Endothelial cell of umbilical vein (primary cell): ENCODE data around the gene IL10. TPM values are rescaled to one million over a fixed set of nuclear protein-coding genes. Genes with fewer than 3 reads are reported as not detected.

ENCODE experiments used
- BruUV-seq: library from RNA; stranded (reverse); fragments of 400-500 nt; replicated peaks from 2 replicates; lab custom pipeline; 2021; lab: Mats Ljungman, UMichigan
- CTCF ChIA-PET: fragments of 300-600, 350-600 bp; sonication (Branson Sonifier 250); formaldehyde crosslinking; loops from one replicate; lab custom pipeline; 2021; ENCODE audit warnings: antibody characterized with exemption, inconsistent platforms; lab: Charles Lee
- POLR2A ChIA-PET: fragments of 300-600, 350-600 bp; sonication (Branson Sonifier 250); formaldehyde crosslinking; loops from one replicate; lab custom pipeline; 2021; ENCODE audit warnings: antibody characterized with exemption, inconsistent platforms; lab: Charles Lee
- DNase-seq: peaks from one replicate; pipeline ENCODE4 v3.0.0-alpha.2; 2011; ENCODE audit warnings: low read depth, low spot score
- FAIRE-seq: peaks from 2 replicates; lab custom pipeline; 2011; peaks lifted over from hg19 to GRCh38; lab: Jason Lieb, UNC
- H2AFZ ChIP-seq: 2 replicates; pipeline ENCODE4 v1.6.0; 2012; ENCODE audit warnings: low read depth, low read length, control low read depth, inconsistent platforms
- H3K27ac ChIP-seq: 2 replicates; pipeline ENCODE4 v1.5.1; 2011; ENCODE audit warnings: low read depth, mild to moderate bottlenecking, control low read depth, low read length, moderate library complexity; ENCODE audit not compliant: insufficient read depth
- H3K27me3 ChIP-seq, 2 experiments: 2 replicates each; pipeline versions ENCODE4 v1.6.0 to v1.6.1; 2011; ENCODE audit warnings: low read length in 2 of 2, mixed read lengths in 1 of 2; ENCODE audit not compliant: control insufficient read depth in 2 of 2, insufficient read depth in 2 of 2
- H3K36me3 ChIP-seq, 2 experiments: 2 replicates in 1 of 2; 3 replicates in 1 of 2; pipeline ENCODE4 v1.5.1; 2011; ENCODE audit warnings: low read length in 2 of 2, mild to moderate bottlenecking in 1 of 2, moderate library complexity in 1 of 2; ENCODE audit not compliant: control insufficient read depth in 2 of 2, insufficient read depth in 2 of 2; ENCODE audit errors: extremely low read depth in 1 of 2
- H3K4me1 ChIP-seq: 3 replicates; pipeline ENCODE4 v1.5.1; 2011; ENCODE audit warnings: mild to moderate bottlenecking, low read length; ENCODE audit not compliant: control insufficient read depth, insufficient read depth; ENCODE audit errors: extremely low read depth
- H3K4me2 ChIP-seq: 2 replicates; pipeline ENCODE4 v1.6.1; 2011; ENCODE audit warnings: low read length, control low read depth, mixed read lengths; ENCODE audit not compliant: insufficient read depth
- H3K4me3 ChIP-seq, 3 experiments: fragments of 200-600 bp in 1 of 3; sonication (generic), shearing (Covaris generic) in 1 of 3; replicated peaks in 1 of 3; 2 replicates each; pipeline ENCODE4 v1.5.1; 2011 to 2016; ENCODE audit warnings: control low read depth in 3 of 3, low read length in 3 of 3, mild to moderate bottlenecking in 2 of 3, inconsistent platforms in 1 of 3, low read depth in 1 of 3, moderate library complexity in 1 of 3; ENCODE audit not compliant: insufficient read depth in 1 of 3
- H3K79me2 ChIP-seq: 2 replicates; pipeline ENCODE4 v1.6.0; 2012; ENCODE audit warnings: low read length, inconsistent platforms; ENCODE audit not compliant: control insufficient read depth, insufficient read depth
- H3K9ac ChIP-seq: replicated peaks from 2 replicates; pipeline ENCODE3; 2011; ENCODE audit warnings: low read length, control low read depth; ENCODE audit not compliant: insufficient read depth; ENCODE audit errors: extremely low read depth
- H3K9me1 ChIP-seq: replicated peaks from 3 replicates; pipeline ENCODE4 v1.6.0; 2011; ENCODE audit warnings: mild to moderate bottlenecking, low read length; ENCODE audit not compliant: control insufficient read depth, insufficient read depth; ENCODE audit errors: extremely low read depth
- H3K9me3 ChIP-seq: replicated peaks from 2 replicates; pipeline ENCODE4 v1.5.1; 2012; ENCODE audit warnings: low read length, inconsistent platforms; ENCODE audit not compliant: control insufficient read depth, insufficient read depth
- H4K20me1 ChIP-seq: replicated peaks from 2 replicates; pipeline ENCODE3; 2011; ENCODE audit warnings: mild to moderate bottlenecking, low read length; ENCODE audit not compliant: control insufficient read depth, insufficient read depth; ENCODE audit errors: extremely low read depth
- CTCF ChIP-seq, 2 donors: IDR thresholded peaks; 1 replicate in 1 of 2; 2 replicates in 1 of 2; pipeline ENCODE4 v1.5.1; 2011; ENCODE audit warnings: low read length in 2 of 2, mild to moderate bottlenecking in 2 of 2, moderate library complexity in 2 of 2, control low read depth in 1 of 2, inconsistent platforms in 1 of 2, low read depth in 1 of 2; ENCODE audit not compliant: insufficient read depth in 1 of 2; ENCODE audit errors: extremely low read depth in 1 of 2
- EZH2 ChIP-seq: IDR thresholded peaks from 2 replicates; pipeline ENCODE4 v1.6.1; 2012; ENCODE audit warnings: borderline replicate concordance, low read depth, mild to moderate bottlenecking, moderate library complexity, low read length, inconsistent platforms; ENCODE audit not compliant: severe bottlenecking
- GATA2 ChIP-seq: IDR thresholded peaks from 2 replicates; pipeline ENCODE4 v1.7.0; 2011; ENCODE audit warnings: low read depth, mild to moderate bottlenecking, moderate library complexity, mixed read lengths, low read length; ENCODE audit not compliant: insufficient read length, insufficient read depth
- JUN ChIP-seq: IDR thresholded peaks from 2 replicates; pipeline ENCODE4 v1.6.1; 2011; ENCODE audit warnings: borderline replicate concordance, low read depth; ENCODE audit not compliant: insufficient read length, insufficient read depth
- MAX ChIP-seq: IDR thresholded peaks from 2 replicates; pipeline ENCODE4 v1.6.1; 2011; ENCODE audit not compliant: insufficient read depth, insufficient read length
- MYC ChIP-seq: IDR thresholded peaks from one replicate; pipeline ENCODE4 v1.6.1; 2011; ENCODE audit warnings: mild to moderate bottlenecking, low read depth, low read length
- POLR2AphosphoS5 ChIP-seq: IDR thresholded peaks from 2 replicates; pipeline ENCODE4 v1.6.1; 2012; ENCODE audit warnings: low read depth, mild to moderate bottlenecking, control low read depth, low read length, moderate library complexity; ENCODE audit not compliant: insufficient read depth
- dilution Hi-C: fragments of 300-500 bp; cut with MboI; formaldehyde crosslinking; loops from one replicate; pipeline ENCODE4 v1.15.0; 2019; ENCODE audit warnings: low sequenced_read_pairs; ENCODE audit not compliant: extremely low pct_ligation_motif_present
- intact Hi-C: fragments of 100-400 bp; cut with micrococcal nuclease; formaldehyde crosslinking; loops from one replicate; pipeline ENCODE4 v1.10.0; 2022
- polyA plus RNA-seq, 4 experiments: library from polyadenylated mRNA; depleted of rRNA in 3 of 4; stranded (reverse) in 3 of 4; unstranded in 1 of 4; fragments of >200 nt; gene quantifications; 2 replicates each; pipeline versions ENCODE4 v1.2.1 to v1.2.3, GENCODE V29; 2011 to 2012; ENCODE audit warnings: missing spikeins in 1 of 4
- total RNA-seq: library from RNA; stranded (reverse); gene quantifications from 2 replicates; pipeline ENCODE4 v1.2.3, GENCODE V29; 2021

IL10 gene
- total and polyA plus RNA-seq, 2 donors (not counting 3 experiments of a cell fraction or from before 2014, with no cell fraction given) = not detected

DNA sequence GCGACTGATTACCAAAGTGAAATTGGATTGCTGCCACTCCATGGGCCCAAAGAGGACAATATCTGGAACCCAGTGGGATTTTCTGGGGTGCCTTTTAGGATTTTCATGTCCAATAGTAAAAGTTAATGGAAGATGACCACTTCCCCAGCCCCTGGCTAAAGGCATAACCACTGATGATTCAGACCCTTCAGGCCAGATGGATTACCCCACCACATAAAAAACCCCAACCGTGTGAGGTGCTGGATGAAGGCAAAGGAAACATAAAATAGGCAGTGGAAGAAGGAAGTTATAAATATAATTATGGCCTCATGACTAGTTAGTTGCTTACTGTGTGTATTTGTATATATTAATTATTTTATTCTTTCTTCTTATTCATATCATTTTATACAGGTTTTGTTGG is 40.2 kb upstream of the IL10 start:
- H3K79me2 ChIP-seq = no peaks in the 10 kb centered on the region
- TF ChIP-seq GATA2 (no peak), MAX (no peak), EZH2 (no peak), POLR2AphosphoS5 (no peak), MYC (no peak), JUN (no peak)
- H3K9ac ChIP-seq = no peak overlapping the region
- no peaks in the 10 kb centered on the region for H3K9me1 ChIP-seq
- intact Hi-C loops = no loop called here
- H3K27me3 ChIP-seq = peaks cover 0 to 2% of the 10 kb centered on the region in 2 experiments
- dilution Hi-C loops = no loop called here
- no peak overlapping the region for H3K27ac ChIP-seq
- H4K20me1 ChIP-seq = no peaks in the 10 kb centered on the region
- no peak overlapping the region for H3K4me2 ChIP-seq
- ChIA-PET POLR2A (no interaction called here), CTCF (no interaction called here)
- no peak overlapping the region for H3K4me3 ChIP-seq
- no peaks in the 10 kb centered on the region for H3K36me3 ChIP-seq
- FAIRE-seq (no peak), DNase-seq (no peak)
- BruUV-seq = no TSS peak
- no peak overlapping the region for H2AFZ ChIP-seq
- H3K4me1 ChIP-seq = no peaks in the 10 kb centered on the region
- H3K9me3 ChIP-seq = no peaks in the 10 kb centered on the region

- Histone ChIP-seq H3K4me3 (no peak overlapping the region), H3K27me3 (peaks cover 3 to 10% of the 10 kb centered on the region in 2 experiments), H3K9me1 (no peaks in the 10 kb centered on the region), H3K36me3 (no peaks in the 10 kb centered on the region), H3K27ac (no peak overlapping the region), H3K9me3 (no peaks in the 10 kb centered on the region), H3K4me2 (no peak overlapping the region), H2AFZ (no peak overlapping the region), H4K20me1 (no peaks in the 10 kb centered on the region), H3K9ac (no peak overlapping the region), H3K4me1 (no peaks in the 10 kb centered on the region), H3K79me2 (no peaks in the 10 kb centered on the region)
- POLR2A ChIA-PET = no interaction called here
- intact Hi-C loops = loop anchor here (1.0 to 5.0 kb wide), 4 partner anchors 82 to 690 kb away; no protein-coding TSS in a partner anchor
- BruUV-seq = no TSS peak
- TF ChIP-seq CTCF (IDR thresholded peaks at IDR 0.05; ENCODE audit: extremely low read depth in 1 of 2, insufficient read depth in 1 of 2, low read depth in 1 of 2, low read length in 2 of 2) (peak; percentile 28 to 40), GATA2 (no peak), MAX (no peak)
- DNase-seq = peak; percentile 26
- dilution Hi-C loops = no loop called here
- no peak for FAIRE-seq
- CTCF ChIA-PET = interaction anchor here (0.6 to 5.4 kb wide), 18 partner anchors 9 to 690 kb away, joined by 3 to 64 read pairs (median 4); no protein-coding TSS in a partner anchor
Observed at GRCh38 chr1:206809504-206810084, 37.3 kb upstream of the IL10 start.
